Right forelimb (tissue), 1 donor: ENCODE data around the gene BATF2.
A peak's percentile ranks its signal among the peaks of the same experiment; 100 is the strongest.
"Not testable (repeated sequence)": the region's sequence is repeated elsewhere in the genome, so short reads cannot be mapped to it uniquely, and the experiment has no call there.

Experiments used
- DNase-seq: peaks from one replicate; pipeline ENCODE4 v3.0.0-alpha.2; 2018

Gene BATF2

GRCh38 chr11:65013130-65013887 is 16.5 kb upstream of the BATF2 start:
- peak; percentile 94 for DNase-seq

GRCh38 chr11:65008873-65009272 is 12.1 kb upstream of the BATF2 start:
- no peak for DNase-seq

GRCh38 chr11:65008016-65008415 is 11.2 kb upstream of the BATF2 start:
- DNase-seq, result no peak

- not testable (repeated sequence) for DNase-seq
Observed at GRCh38 chr11:65003968-65004367, 7.2 kb upstream of the BATF2 start.

GRCh38 chr11:65003282-65003681 is 6.5 kb upstream of the BATF2 start:
- DNase-seq, result no peak

GRCh38 chr11:65002706-65003105 is 5.9 kb upstream of the BATF2 start:
- no peak for DNase-seq

GRCh38 chr11:64999478-64999877 is 2.7 kb upstream of the BATF2 start:
- DNase-seq, result no peak

GRCh38 chr11:64998690-64999431 is 2.1 kb upstream of the BATF2 start:
- DNase-seq, result no peak

- no peak for DNase-seq
Observed at GRCh38 chr11:64998141-64998540, 1.4 kb upstream of the BATF2 start.

GRCh38 chr11:64996327-64996709 is 453 bp downstream of the BATF2 start:
- no peak for DNase-seq

GRCh38 chr11:64994318-64994717 is 2.5 kb downstream of the BATF2 start:
- no peak for DNase-seq

- DNase-seq, result peak; percentile 70
Observed at GRCh38 chr11:64990222-64990923, 6.4 kb downstream of the BATF2 start.

GRCh38 chr11:64989416-64989815 is 7.4 kb downstream of the BATF2 start:
- DNase-seq, result no peak

- no peak for DNase-seq
Observed at GRCh38 chr11:64987998-64988854, 8.5 kb downstream of the BATF2 start.

- DNase-seq, result not testable (repeated sequence)
Observed at GRCh38 chr11:64983339-64983738, 13.4 kb downstream of the BATF2 start.

GRCh38 chr11:64976651-64977050 is 20.1 kb downstream of the BATF2 start:
- no peak for DNase-seq

- DNase-seq, result no peak
Observed at GRCh38 chr11:64974124-64974523, 22.6 kb downstream of the BATF2 start.

- DNase-seq, result peak; percentile 93
Observed at GRCh38 chr11:64971421-64972233, 25.1 kb downstream of the BATF2 start, which contains the start of gene MAJIN. MAJIN (minus strand) TSS chr11:64972108; CDS start chr11:64959405, 12,703 bp downstream.

GRCh38 chr11:64970731-64971151 is 26.0 kb downstream of the BATF2 start:
- no peak for DNase-seq

- no peak for DNase-seq
Observed at GRCh38 chr11:64969209-64969608, 27.6 kb downstream of the BATF2 start.

- DNase-seq, result no peak
Observed at GRCh38 chr11:64967375-64967774, 29.4 kb downstream of the BATF2 start.
